ENCODE data around the gene PPP2R5B. TPM values are rescaled to one million over a fixed set of nuclear protein-coding genes. Genes with fewer than 3 reads are reported as not detected.
A peak's percentile ranks its signal among the peaks of the same experiment; 100 is the strongest.

PPP2R5B gene
- total and polyA plus RNA-seq, 2 donors: 4.4 to 18.3 TPM

GRCh38 chr11:64893194-64894069 lies 31.1 kb upstream of the PPP2R5B start:
- peaks cover 34 to 38% of the 10 kb centered on the region in 2 donors for H3K36me3 ChIP-seq (ENCODE audit: control insufficient read depth in 2 of 2, insufficient read depth in 2 of 2, low read length in 1 of 2)
- no peak overlapping the region for H3K4me3 ChIP-seq (ENCODE audit: low read length in 2 of 2)
- no peaks in the 10 kb centered on the region for H3K27me3 ChIP-seq (ENCODE audit: control insufficient read depth in 2 of 2, insufficient read depth in 1 of 2, low read length in 1 of 2)
- H3K27ac ChIP-seq (ENCODE audit: low read depth in 1 of 2, low read length in 1 of 2): no peak overlapping the region
- peaks cover 0 to 10% of the 10 kb centered on the region in 2 donors for H3K4me1 ChIP-seq (ENCODE audit: control insufficient read depth in 2 of 2, insufficient read depth in 2 of 2, low read length in 2 of 2)
- no peak for DNase-seq (ENCODE audit: low read depth in 6 of 9, low spot score in 9 of 9)
- H3K9me3 ChIP-seq (ENCODE audit: control insufficient read depth in 2 of 2, insufficient read depth in 1 of 2, low read length in 1 of 2): no peaks in the 10 kb centered on the region
- 92% methylated on average over 25 of the region's 25 CpGs for WGBS

GRCh38 chr11:64894070-64894811 lies 30.2 kb upstream of the PPP2R5B start:
- Histone ChIP-seq H3K27me3 (ENCODE audit: control insufficient read depth in 2 of 2, insufficient read depth in 1 of 2, low read length in 1 of 2) (no peaks in the 10 kb centered on the region), H3K9me3 (ENCODE audit: control insufficient read depth in 2 of 2, insufficient read depth in 1 of 2, low read length in 1 of 2) (no peaks in the 10 kb centered on the region), H3K36me3 (ENCODE audit: control insufficient read depth in 2 of 2, insufficient read depth in 2 of 2, low read length in 1 of 2) (peaks cover 37 to 44% of the 10 kb centered on the region in 2 donors), H3K4me1 (ENCODE audit: control insufficient read depth in 2 of 2, insufficient read depth in 2 of 2, low read length in 2 of 2) (peaks cover 0 to 10% of the 10 kb centered on the region in 2 donors), H3K4me3 (ENCODE audit: low read length in 2 of 2) (no peak overlapping the region), H3K27ac (ENCODE audit: low read depth in 1 of 2, low read length in 1 of 2) (no peak overlapping the region)
- DNase-seq (ENCODE audit: low read depth in 6 of 9, low spot score in 9 of 9): peak in 7 of 9 donors; percentile 69 to 92 (median 84)
- 54% methylated on average over 14 of the region's 14 CpGs for WGBS

- 95% methylated on average over 39 of the region's 39 CpGs for WGBS
These were observed 29.6 kb upstream of the PPP2R5B start for GRCh38 chr11:64894812-64895452.

GRCh38 chr11:64896448-64897022 lies 28.0 kb upstream of the PPP2R5B start:
- 96% methylated on average over 14 of the region's 14 CpGs for WGBS
- peaks cover 57 to 61% of the 10 kb centered on the region in 2 donors for H3K36me3 ChIP-seq (ENCODE audit: control insufficient read depth in 2 of 2, insufficient read depth in 2 of 2, low read length in 1 of 2)
- no peaks in the 10 kb centered on the region for H3K27me3 ChIP-seq (ENCODE audit: control insufficient read depth in 2 of 2, insufficient read depth in 1 of 2, low read length in 1 of 2)
- H3K9me3 ChIP-seq (ENCODE audit: control insufficient read depth in 2 of 2, insufficient read depth in 1 of 2, low read length in 1 of 2): no peaks in the 10 kb centered on the region
- no peak overlapping the region for H3K4me3 ChIP-seq (ENCODE audit: low read length in 2 of 2)
- no peak for DNase-seq (ENCODE audit: low read depth in 6 of 9, low spot score in 9 of 9)
- no peak overlapping the region for H3K27ac ChIP-seq (ENCODE audit: low read depth in 1 of 2, low read length in 1 of 2)
- H3K4me1 ChIP-seq (ENCODE audit: control insufficient read depth in 2 of 2, insufficient read depth in 2 of 2, low read length in 2 of 2): peaks cover 0 to 10% of the 10 kb centered on the region in 2 donors

More at GRCh38 chr11:64894812-64895452, 29.6 kb upstream of the PPP2R5B start:
- no peak overlapping the region for H3K4me3 ChIP-seq (ENCODE audit: low read length in 2 of 2)
- H3K27ac ChIP-seq (ENCODE audit: low read depth in 1 of 2, low read length in 1 of 2): no peak overlapping the region
- H3K4me1 ChIP-seq (ENCODE audit: control insufficient read depth in 2 of 2, insufficient read depth in 2 of 2, low read length in 2 of 2): peaks cover 0 to 10% of the 10 kb centered on the region in 2 donors
- DNase-seq (ENCODE audit: low read depth in 6 of 9, low spot score in 9 of 9): no peak
- H3K9me3 ChIP-seq (ENCODE audit: control insufficient read depth in 2 of 2, insufficient read depth in 1 of 2, low read length in 1 of 2): no peaks in the 10 kb centered on the region
- H3K27me3 ChIP-seq (ENCODE audit: control insufficient read depth in 2 of 2, insufficient read depth in 1 of 2, low read length in 1 of 2): no peaks in the 10 kb centered on the region
- peaks cover 42 to 47% of the 10 kb centered on the region in 2 donors for H3K36me3 ChIP-seq (ENCODE audit: control insufficient read depth in 2 of 2, insufficient read depth in 2 of 2, low read length in 1 of 2)

GRCh38 chr11:64897381-64898075 lies 27.0 kb upstream of the PPP2R5B start:
- Histone ChIP-seq H3K27me3 (ENCODE audit: control insufficient read depth in 2 of 2, insufficient read depth in 1 of 2, low read length in 1 of 2) (no peaks in the 10 kb centered on the region), H3K4me1 (ENCODE audit: control insufficient read depth in 2 of 2, insufficient read depth in 2 of 2, low read length in 2 of 2) (peaks cover 0 to 7% of the 10 kb centered on the region in 2 donors), H3K4me3 (ENCODE audit: low read length in 2 of 2) (no peak overlapping the region), H3K27ac (ENCODE audit: low read depth in 1 of 2, low read length in 1 of 2) (no peak overlapping the region), H3K36me3 (ENCODE audit: control insufficient read depth in 2 of 2, insufficient read depth in 2 of 2, low read length in 1 of 2) (peaks cover 66 to 71% of the 10 kb centered on the region in 2 donors), H3K9me3 (ENCODE audit: control insufficient read depth in 2 of 2, insufficient read depth in 1 of 2, low read length in 1 of 2) (no peaks in the 10 kb centered on the region)
- DNase-seq (ENCODE audit: low read depth in 6 of 9, low spot score in 9 of 9): no peak
- WGBS: 98% methylated on average over 19 of the region's 19 CpGs

- no peak for DNase-seq (ENCODE audit: low read depth in 6 of 9, low spot score in 9 of 9)
- Histone ChIP-seq H3K27ac (ENCODE audit: low read depth in 1 of 2, low read length in 1 of 2) (no peak overlapping the region), H3K4me3 (ENCODE audit: low read length in 2 of 2) (no peak overlapping the region), H3K9me3 (ENCODE audit: control insufficient read depth in 2 of 2, insufficient read depth in 1 of 2, low read length in 1 of 2) (no peaks in the 10 kb centered on the region), H3K36me3 (ENCODE audit: control insufficient read depth in 2 of 2, insufficient read depth in 2 of 2, low read length in 1 of 2) (peaks cover 72 to 76% of the 10 kb centered on the region in 2 donors), H3K4me1 (ENCODE audit: control insufficient read depth in 2 of 2, insufficient read depth in 2 of 2, low read length in 2 of 2) (peaks cover 0 to 4% of the 10 kb centered on the region in 2 donors), H3K27me3 (ENCODE audit: control insufficient read depth in 2 of 2, insufficient read depth in 1 of 2, low read length in 1 of 2) (no peaks in the 10 kb centered on the region)
- WGBS: 99% methylated on average over 9 of the region's 9 CpGs
These were observed 26.4 kb upstream of the PPP2R5B start for GRCh38 chr11:64898076-64898445.

- Histone ChIP-seq H3K4me3 (ENCODE audit: low read length in 2 of 2) (no peak overlapping the region), H3K9me3 (ENCODE audit: control insufficient read depth in 2 of 2, insufficient read depth in 1 of 2, low read length in 1 of 2) (no peaks in the 10 kb centered on the region), H3K4me1 (ENCODE audit: control insufficient read depth in 2 of 2, insufficient read depth in 2 of 2, low read length in 2 of 2) (peaks cover 0 to 4% of the 10 kb centered on the region in 2 donors), H3K27ac (ENCODE audit: low read depth in 1 of 2, low read length in 1 of 2) (no peak overlapping the region), H3K36me3 (ENCODE audit: control insufficient read depth in 2 of 2, insufficient read depth in 2 of 2, low read length in 1 of 2) (peaks cover 77 to 81% of the 10 kb centered on the region in 2 donors), H3K27me3 (ENCODE audit: control insufficient read depth in 2 of 2, insufficient read depth in 1 of 2, low read length in 1 of 2) (no peaks in the 10 kb centered on the region)
- 97% methylated on average over 19 of the region's 19 CpGs for WGBS
- no peak for DNase-seq (ENCODE audit: low read depth in 6 of 9, low spot score in 9 of 9)
These were observed 25.9 kb upstream of the PPP2R5B start for GRCh38 chr11:64898541-64898940.

- H3K27me3 ChIP-seq (ENCODE audit: control insufficient read depth in 2 of 2, insufficient read depth in 1 of 2, low read length in 1 of 2): no peaks in the 10 kb centered on the region
- DNase-seq (ENCODE audit: low read depth in 6 of 9, low spot score in 9 of 9): no peak
- H3K27ac ChIP-seq (ENCODE audit: low read depth in 1 of 2, low read length in 1 of 2): no peak overlapping the region
- WGBS: 95% methylated on average over 14 of the region's 14 CpGs
- peaks cover 74 to 79% of the 10 kb centered on the region in 2 donors for H3K36me3 ChIP-seq (ENCODE audit: control insufficient read depth in 2 of 2, insufficient read depth in 2 of 2, low read length in 1 of 2)
- no peak overlapping the region for H3K4me3 ChIP-seq (ENCODE audit: low read length in 2 of 2)
- no peaks in the 10 kb centered on the region for H3K9me3 ChIP-seq (ENCODE audit: control insufficient read depth in 2 of 2, insufficient read depth in 1 of 2, low read length in 1 of 2)
- no peaks in the 10 kb centered on the region for H3K4me1 ChIP-seq (ENCODE audit: control insufficient read depth in 2 of 2, insufficient read depth in 2 of 2, low read length in 2 of 2)
These were observed 24.2 kb upstream of the PPP2R5B start for GRCh38 chr11:64900263-64900678.

All from thymus (tissue), 11 donors.